Breast epithelium (tissue), 4 donors: ENCODE data around the gene MBD1. TPM values are rescaled to one million over a fixed set of nuclear protein-coding genes. Genes with fewer than 3 reads are reported as not detected.

Experiments
- DNase-seq, 2 donors: peaks; one replicate each; pipeline ENCODE4 v3.0.0-alpha.2; 2019; ENCODE audit warnings: low spot score in 2 of 2
- H3K27ac ChIP-seq, 2 donors: fragments of 200-600 bp; sonication (generic) in 1 of 2; one replicate each; pipeline ENCODE4 v1.5.1; 2016 to 2019; ENCODE audit warnings: mild to moderate bottlenecking in 1 of 2
- H3K27me3 ChIP-seq, 2 donors: fragments of 200-600 bp; sonication (generic) in 1 of 2; one replicate each; pipeline versions ENCODE4 v1.5.1 to v1.6.0; 2017 to 2019; ENCODE audit warnings: control low read depth in 1 of 2, mild to moderate bottlenecking in 1 of 2
- H3K36me3 ChIP-seq: fragments of 200-600 bp; one replicate; pipeline ENCODE4 v1.5.1; 2019
- H3K4me1 ChIP-seq, 2 donors: fragments of 200-600 bp; sonication (generic); one replicate each; pipeline ENCODE4 v1.5.1; 2016 to 2019; ENCODE audit warnings: control low read depth in 1 of 2
- H3K4me3 ChIP-seq, 3 donors: fragments of 200-600 bp; sonication (generic); 1 replicate in 2 of 3; 2 replicates in 1 of 3; pipeline ENCODE4 v1.5.1; 2016 to 2019; ENCODE audit warnings: mild to moderate bottlenecking in 3 of 3, moderate library complexity in 2 of 3
- H3K9me3 ChIP-seq, 2 donors: fragments of 200-600 bp; sonication (generic) in 1 of 2; one replicate each; pipeline ENCODE4 v1.5.1; 2016 to 2019; ENCODE audit warnings: control low read depth in 1 of 2
- POLR2A ChIP-seq: fragments of 450-650 bp; IDR thresholded peaks from one replicate; pipeline ENCODE4 v1.6.1; 2016; ENCODE audit warnings: antibody characterized with exemption, mild to moderate bottlenecking, moderate library complexity
- POLR2AphosphoS5 ChIP-seq, 3 donors: sonication (generic); formaldehyde crosslinking; IDR thresholded peaks; one replicate each; pipeline ENCODE4 v1.6.1; 2017; ENCODE audit warnings: antibody characterized with exemption in 3 of 3
- intact Hi-C: fragments of 100-400 bp; cut with DNase I; formaldehyde crosslinking; loops from one replicate; pipeline ENCODE4 v1.15.1; 2023; ENCODE audit warnings: low total_unique reads
- total RNA-seq, 3 donors: library from RNA; depleted of rRNA; stranded (reverse); fragments of >200 nt; gene quantifications; one replicate each; pipeline ENCODE4 v1.1.0, GENCODE V29; 2016
- TF ChIP-seq, protein P1 (sequence below), 3 donors: fragments of 450-650 bp; IDR thresholded peaks; one replicate each; pipeline ENCODE4 v1.5.1; 2016 to 2017; ENCODE audit warnings: antibody characterized with exemption in 3 of 3, mild to moderate bottlenecking in 3 of 3, moderate library complexity in 3 of 3

The MBD1 gene
- total RNA-seq, 3 donors from 2014 or later: 51.2 to 82.3 (median 71.1) TPM

DNA sequence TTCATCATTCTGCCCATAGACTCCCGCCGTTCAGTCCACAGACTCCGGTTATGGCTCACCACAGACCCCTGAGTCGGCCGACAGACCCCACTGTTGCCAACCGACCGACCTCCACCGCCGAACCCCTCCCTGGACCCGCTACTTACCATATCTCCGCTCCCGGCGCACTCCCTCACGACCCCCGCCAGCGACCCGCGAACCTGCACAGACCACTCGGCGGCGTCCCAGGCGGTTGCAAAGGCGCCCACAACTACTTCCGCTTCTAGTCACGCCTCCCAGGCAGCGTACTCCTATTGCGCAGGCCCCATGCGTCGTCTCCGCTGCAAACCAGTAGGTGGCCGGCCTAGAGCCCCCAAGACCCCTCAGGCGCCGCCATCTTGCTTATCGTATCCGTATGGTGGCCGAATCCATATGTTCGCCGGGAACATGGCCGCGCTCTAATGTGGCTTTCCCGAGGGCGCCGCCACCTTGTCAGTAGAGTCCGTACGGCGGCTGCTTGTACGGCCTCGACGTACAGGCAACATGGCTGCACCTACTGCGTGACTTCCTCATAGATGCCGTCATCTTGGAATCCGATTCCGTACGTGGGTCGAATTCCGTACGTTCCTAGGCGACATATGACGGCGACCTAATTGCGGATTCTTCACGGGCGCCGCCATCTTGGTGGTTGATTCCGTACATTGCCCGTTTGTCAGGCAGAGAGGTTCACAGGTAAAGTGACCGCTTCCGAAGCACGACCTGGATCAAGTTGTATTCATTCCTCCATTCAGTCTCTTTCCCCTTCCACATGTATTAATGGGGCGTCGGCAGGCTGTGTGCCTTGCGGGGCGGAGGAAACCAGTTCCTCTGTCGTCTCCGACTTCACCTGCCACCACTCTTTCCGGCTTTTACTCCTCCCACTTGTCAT is 6.4 kb upstream of the MBD1 start, which contains the start of gene CXXC1:
TSS of gene CXXC1 (minus strand) at position 252 of the 907 bp plus-strand sequence. CDS start at position 149, 103 bp downstream.
- Histone ChIP-seq H3K9me3 (no peaks in the 10 kb centered on the region), H3K27me3 (no peaks in the 10 kb centered on the region), H3K27ac (peak within 1 kb of the TSS; percentile 90 to 91), H3K36me3 (peaks cover 5% of the 10 kb centered on the region), H3K4me3 (peak within 1 kb of the TSS; percentile 76 to 91 (median 79)), H3K4me1 (no peaks in the 10 kb centered on the region)
- TF ChIP-seq, protein P1, sequence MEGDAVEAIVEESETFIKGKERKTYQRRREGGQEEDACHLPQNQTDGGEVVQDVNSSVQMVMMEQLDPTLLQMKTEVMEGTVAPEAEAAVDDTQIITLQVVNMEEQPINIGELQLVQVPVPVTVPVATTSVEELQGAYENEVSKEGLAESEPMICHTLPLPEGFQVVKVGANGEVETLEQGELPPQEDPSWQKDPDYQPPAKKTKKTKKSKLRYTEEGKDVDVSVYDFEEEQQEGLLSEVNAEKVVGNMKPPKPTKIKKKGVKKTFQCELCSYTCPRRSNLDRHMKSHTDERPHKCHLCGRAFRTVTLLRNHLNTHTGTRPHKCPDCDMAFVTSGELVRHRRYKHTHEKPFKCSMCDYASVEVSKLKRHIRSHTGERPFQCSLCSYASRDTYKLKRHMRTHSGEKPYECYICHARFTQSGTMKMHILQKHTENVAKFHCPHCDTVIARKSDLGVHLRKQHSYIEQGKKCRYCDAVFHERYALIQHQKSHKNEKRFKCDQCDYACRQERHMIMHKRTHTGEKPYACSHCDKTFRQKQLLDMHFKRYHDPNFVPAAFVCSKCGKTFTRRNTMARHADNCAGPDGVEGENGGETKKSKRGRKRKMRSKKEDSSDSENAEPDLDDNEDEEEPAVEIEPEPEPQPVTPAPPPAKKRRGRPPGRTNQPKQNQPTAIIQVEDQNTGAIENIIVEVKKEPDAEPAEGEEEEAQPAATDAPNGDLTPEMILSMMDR (IDR thresholded peaks at IDR 0.05): peak; percentile 28 to 79 (median 65)
- TF ChIP-seq POLR2AphosphoS5 (IDR thresholded peaks at IDR 0.05) (peak; percentile 88 to 94 (median 88)), POLR2A (no peak)
- intact Hi-C loops: no loop called here
- DNase-seq: peak; percentile 96 to 98

GRCh38 chr18:50287028-50287440 is 5.7 kb upstream of the MBD1 start:
- peak overlapping the region; percentile 90 to 91 for H3K27ac ChIP-seq
- no peak for DNase-seq
- intact Hi-C loops: no loop called here

DNA sequence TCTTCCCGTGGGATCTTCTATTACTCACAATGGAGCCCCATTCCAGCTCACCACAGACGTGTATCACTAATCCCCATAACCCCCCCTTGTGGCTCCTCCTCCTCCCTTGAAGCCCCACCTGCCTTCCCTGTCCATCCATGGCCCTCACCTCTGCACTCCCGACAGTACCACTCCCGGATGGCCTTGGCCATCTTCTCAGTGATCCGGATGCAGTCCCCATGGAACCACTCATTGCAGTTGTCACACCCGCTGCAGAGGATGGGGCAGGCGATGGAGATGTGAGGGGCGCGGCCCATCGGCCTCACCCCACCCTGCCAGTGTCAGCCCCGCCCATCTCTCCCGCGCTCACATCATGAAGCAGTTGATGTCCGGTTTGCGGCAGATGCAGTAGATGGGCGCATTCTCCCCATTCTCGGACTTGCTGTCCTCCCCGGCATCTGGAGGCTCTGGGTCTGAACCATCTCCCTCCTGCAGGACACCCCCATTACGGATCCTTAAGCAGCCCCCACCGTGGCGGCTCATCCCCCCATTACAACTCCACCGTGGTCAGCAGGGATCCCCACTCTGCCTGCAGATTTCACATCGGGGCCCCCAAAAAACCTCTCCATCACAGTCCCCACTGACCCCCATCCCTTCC is 5.2 kb upstream of the MBD1 start:
- no peak for TF ChIP-seq POLR2A
- no peak for TF ChIP-seq POLR2AphosphoS5 (IDR thresholded peaks at IDR 0.05)
- TF ChIP-seq, protein P1 (IDR thresholded peaks at IDR 0.05): no peak
- Histone ChIP-seq H3K27ac (peak overlapping the region; percentile 90 to 91), H3K36me3 (peaks cover 5% of the 10 kb centered on the region)

More at GRCh38 chr18:50287028-50287440, 5.7 kb upstream of the MBD1 start:
- H3K36me3 ChIP-seq: peaks cover 5% of the 10 kb centered on the region
- no peaks in the 10 kb centered on the region for H3K4me1 ChIP-seq
- no peaks in the 10 kb centered on the region for H3K9me3 ChIP-seq
- H3K4me3 ChIP-seq: peak overlapping the region; percentile 76 to 91 (median 79)
- TF ChIP-seq POLR2A (no peak), POLR2AphosphoS5 (IDR thresholded peaks at IDR 0.05) (no peak)
- TF ChIP-seq, protein P1 (IDR thresholded peaks at IDR 0.05): no peak
- no peaks in the 10 kb centered on the region for H3K27me3 ChIP-seq

DNA sequence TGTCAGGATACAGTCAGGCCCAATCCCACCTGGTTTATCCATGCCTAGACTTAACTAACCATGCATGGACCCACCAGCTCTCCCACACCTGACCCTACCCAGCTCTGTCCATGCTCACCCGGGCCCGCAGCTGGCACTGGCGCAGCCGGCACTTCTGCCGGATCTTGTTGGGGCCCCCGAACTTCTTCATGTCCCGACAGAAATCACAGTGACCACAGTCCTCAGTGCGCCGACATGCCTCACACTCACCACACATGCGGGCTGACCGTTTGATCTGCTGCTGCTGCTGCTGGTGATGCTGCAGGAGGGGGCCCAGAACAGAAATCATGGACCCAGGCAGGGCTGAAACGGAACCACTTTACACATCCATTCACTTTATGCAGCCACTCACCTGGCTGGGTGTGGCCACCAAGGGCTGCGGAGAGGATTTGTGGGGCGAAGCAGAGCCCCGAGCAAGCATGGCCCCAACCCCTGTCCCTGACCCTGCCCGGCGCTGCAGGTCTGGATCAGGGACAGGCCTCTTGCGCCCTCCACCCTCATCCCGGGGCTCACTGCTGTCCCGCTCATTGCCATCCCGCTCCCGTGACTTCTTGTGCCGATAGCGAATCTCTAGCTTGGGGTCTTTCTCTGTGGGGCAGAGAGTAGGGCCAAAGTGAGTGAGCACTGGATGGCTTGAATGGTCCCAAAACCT is 4.5 kb upstream of the MBD1 start:
- Histone ChIP-seq H3K36me3 (peaks cover 5% of the 10 kb centered on the region), H3K4me3 (no peak overlapping the region), H3K9me3 (no peaks in the 10 kb centered on the region), H3K27ac (peak overlapping the region in 1 of 2 donors; percentile 91), H3K27me3 (no peaks in the 10 kb centered on the region), H3K4me1 (no peaks in the 10 kb centered on the region)
- TF ChIP-seq, protein P1 (IDR thresholded peaks at IDR 0.05): no peak
- TF ChIP-seq POLR2AphosphoS5 (IDR thresholded peaks at IDR 0.05) (no peak), POLR2A (no peak)
- no peak for DNase-seq
- intact Hi-C loops: no loop called here

More for the DNA sequence above, 5.2 kb upstream of the MBD1 start:
- intact Hi-C loops: no loop called here
- Histone ChIP-seq H3K4me1 (no peaks in the 10 kb centered on the region), H3K27me3 (no peaks in the 10 kb centered on the region), H3K9me3 (no peaks in the 10 kb centered on the region), H3K4me3 (peak overlapping the region; percentile 76 to 91 (median 79))
- DNase-seq: no peak
